GM12878 (cell line): ENCODE data around the gene NAV2. TPM values are rescaled to one million over a fixed set of nuclear protein-coding genes. Genes with fewer than 3 reads are reported as not detected.

Experiments
- ATAC-seq: fragments of 200-7000 bp; cut with Tn5 transposase; 3 replicates; pipeline ENCODE4 v1.9.1; 2020; ENCODE audit warnings: mild to moderate bottlenecking, moderate library complexity
- BruUV-seq: library from RNA; stranded (reverse); fragments of 400-500 nt; replicated peaks from 2 replicates; lab custom pipeline; 2021; lab: Mats Ljungman, UMichigan
- CTCF ChIA-PET: fragments of 300-600 bp; sonication (Branson Sonifier 250); formaldehyde crosslinking; extraction: SDS; loops from one replicate; lab custom pipeline; 2021; ENCODE audit warnings: inconsistent platforms; lab: Yijun Ruan, JAX
- POLR2A ChIA-PET: fragments of 350-600 bp; formaldehyde crosslinking; extraction: SDS; loops from one replicate; lab custom pipeline; 2021; ENCODE audit warnings: inconsistent platforms; lab: Charles Lee
- RAD21 ChIA-PET: fragments of 300-600 bp; sonication (Branson Sonifier 250); formaldehyde crosslinking; loops from one replicate; lab custom pipeline; 2023; ENCODE audit warnings: antibody characterized with exemption; ENCODE audit not compliant: unreplicated experiment; lab: Charles Lee
- SMC1A ChIA-PET: fragments of 300-600 bp; sonication (Branson Sonifier 250); formaldehyde crosslinking; loops from one replicate; lab custom pipeline; 2023; ENCODE audit not compliant: unreplicated experiment, uncharacterized antibody; lab: Charles Lee
- DNase-seq: peaks from one replicate; pipeline ENCODE4 v3.0.0-alpha.2; 2011; ENCODE audit warnings: low read depth, low spot score
- FAIRE-seq: peaks from 3 replicates; lab custom pipeline; 2011; peaks lifted over from hg19 to GRCh38; lab: Jason Lieb, UNC
- H2AFZ ChIP-seq: 2 replicates; pipeline ENCODE4 v1.6.0; 2011; ENCODE audit warnings: low read depth, low read length, control low read depth; ENCODE audit not compliant: control insufficient read depth
- H3K27ac ChIP-seq: 2 replicates; pipeline ENCODE4 v1.5.1; 2011; ENCODE audit warnings: control low read depth; ENCODE audit not compliant: control insufficient read depth, insufficient read depth
- H3K27me3 ChIP-seq, 2 experiments: replicated peaks in 1 of 2; 2 replicates each; pipeline versions ENCODE4 v1.6.0 to v1.6.1; 2011; ENCODE audit warnings: low read length in 1 of 2; ENCODE audit not compliant: control insufficient read depth in 2 of 2, insufficient read depth in 2 of 2
- H3K36me3 ChIP-seq, 2 experiments: 2 replicates each; pipeline ENCODE4 v1.5.1; 2011; ENCODE audit warnings: low read length in 1 of 2; ENCODE audit not compliant: control insufficient read depth in 2 of 2, insufficient read depth in 2 of 2
- H3K4me1 ChIP-seq: 2 replicates; pipeline ENCODE4 v1.6.1; 2011; ENCODE audit warnings: mild to moderate bottlenecking, low read length, moderate library complexity, mixed read lengths; ENCODE audit not compliant: control insufficient read depth, insufficient read depth
- H3K4me2 ChIP-seq: 2 replicates; pipeline ENCODE4 v1.6.0; 2011; ENCODE audit warnings: control low read depth; ENCODE audit not compliant: control insufficient read depth, insufficient read depth
- H3K4me3 ChIP-seq: fragments of 200-600 bp; sonication (generic); 2 replicates; pipeline ENCODE4 v1.5.1; 2016
- H3K79me2 ChIP-seq: 2 replicates; pipeline ENCODE4 v1.6.0; 2011; ENCODE audit warnings: low read length; ENCODE audit not compliant: control insufficient read depth, insufficient read depth
- H3K9ac ChIP-seq: 2 replicates; pipeline ENCODE4 v1.8.0; 2011; ENCODE audit warnings: low read length, control low read depth, mixed read lengths; ENCODE audit not compliant: control insufficient read depth, insufficient read depth
- H3K9me3 ChIP-seq: replicated peaks from 3 replicates; pipeline ENCODE4 v1.5.1; 2011; ENCODE audit warnings: mild to moderate bottlenecking, low read length; ENCODE audit not compliant: control insufficient read depth, insufficient read depth
- H4K20me1 ChIP-seq: 2 replicates; pipeline ENCODE4 v1.6.0; 2011; ENCODE audit not compliant: control insufficient read depth, insufficient read depth
- CHD2 ChIP-seq: IDR thresholded peaks from 2 replicates; pipeline ENCODE4 v1.6.1; 2011; ENCODE audit warnings: low read depth, low read length, improper control_type of control experiment, borderline replicate concordance
- WRNIP1 ChIP-seq: IDR thresholded peaks from 2 replicates; pipeline ENCODE4 v1.6.1; 2011; ENCODE audit warnings: low read depth, low read length, improper control_type of control experiment, borderline replicate concordance
- WGBS: methylation state at CpG from one replicate; pipeline ENCODE4 v1.1.6; 2016; ENCODE audit warnings: low lambda C conversion rate; ENCODE audit not compliant: insufficient replicate concordance, insufficient coverage; ENCODE audit errors: missing lambda C conversion rate; 5-methylcytosine and 5-hydroxymethylcytosine counted together
- in situ Hi-C: fragments of 300-500 bp; cut with MboI; formaldehyde crosslinking; loops from 9 replicates; pipeline ENCODE4 v1.14.3; 2018; ENCODE audit warnings: mixed read lengths
- intact Hi-C: fragments of 100-400 bp; cut with micrococcal nuclease; formaldehyde crosslinking; loops from one replicate; pipeline ENCODE4 v1.14.2; 2022; ENCODE audit not compliant: unreplicated experiment
- polyA plus RNA-seq, 11 experiments: library from polyadenylated mRNA; depleted of rRNA in 4 of 11; unstranded in 6 of 11; stranded (reverse) in 5 of 11; fragments of >200 nt; fragmentation: Nextera tagmentation in 4 of 11; fragmentation: Illumina TruSeq in 1 of 11; extraction: Ambion mirVana in 4 of 11; extraction: Trizol in 1 of 11; gene quantifications; 1 replicate in 1 of 11; 2 replicates in 10 of 11; pipeline versions ENCODE4 v1.2.1 to v1.2.3, GENCODE V29; 2011 to 2016; ENCODE audit warnings: inconsistent platforms in 2 of 11, missing spikeins in 2 of 11, low read depth in 1 of 11
- total RNA-seq, 4 experiments: library from RNA; depleted of rRNA in 3 of 4; stranded (reverse); fragments of >200 nt in 3 of 4; fragmentation: Illumina TruSeq in 1 of 4; extraction: Trizol in 1 of 4; gene quantifications; 2 replicates each; pipeline versions ENCODE4 v1.2.1 to v1.2.3, GENCODE V29; 2013 to 2021
- TF ChIP-seq, protein P1 (sequence below): IDR thresholded peaks from 2 replicates; pipeline ENCODE4 v1.6.1; 2011; ENCODE audit warnings: low read depth, mild to moderate bottlenecking, low read length, moderate library complexity, borderline replicate concordance; ENCODE audit errors: extremely low read depth
- TF ChIP-seq, protein P2 (sequence below): fragments of 450-650 bp; IDR thresholded peaks from 2 replicates; pipeline ENCODE4 v1.6.1; 2017; ENCODE audit warnings: antibody characterized with exemption, mild to moderate bottlenecking, moderate library complexity
- TF ChIP-seq, protein P3 (sequence below): fragments of 450-650 bp; IDR thresholded peaks from 2 replicates; pipeline ENCODE4 v1.6.1; 2016; ENCODE audit warnings: mild to moderate bottlenecking

NAV2 gene
- total and polyA plus RNA-seq, 10 of the 15 experiments (the other 5 are each of a cell fraction or from before 2014, with no cell fraction given), result 0.35 to 6.1 (median 1.1) TPM

DNA sequence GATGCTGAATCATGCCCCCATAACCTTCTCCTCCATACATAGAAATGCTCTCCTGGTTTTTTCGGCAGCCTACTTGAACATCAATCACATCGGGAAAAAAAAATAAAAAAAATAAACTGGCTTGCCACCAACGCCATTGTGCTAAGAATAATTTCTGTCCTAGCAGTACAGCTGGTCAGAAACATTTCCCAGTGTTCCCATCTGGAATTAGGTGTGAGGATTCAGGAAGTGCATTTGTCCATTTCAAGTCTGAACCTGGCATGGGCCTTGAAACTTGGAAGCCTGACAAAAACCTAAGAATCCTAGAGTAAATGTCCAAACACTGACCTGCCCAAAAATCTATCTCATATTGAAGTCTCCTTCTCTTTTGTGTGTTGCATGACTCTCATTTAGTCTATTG, 16.6 kb upstream of the NAV2 start:
- no peak for FAIRE-seq
- POLR2A ChIA-PET, result no interaction called here

More for the DNA sequence above, 16.6 kb upstream of the NAV2 start:
- intact Hi-C loops, result loop anchor here (5.0 kb wide), 1 partner anchor 49 kb away; no protein-coding TSS in a partner anchor
- H3K4me3 ChIP-seq, result no peak overlapping the region
- CTCF ChIA-PET, result interaction anchor here (0.7 kb wide), 1 partner anchor 192 kb away, joined by 4 read pairs; no protein-coding TSS in a partner anchor
- SMC1A ChIA-PET, result no interaction called here
- H2AFZ ChIP-seq, result no peak overlapping the region
- ATAC-seq, result no peak
- peaks cover 0 to 4% of the 10 kb centered on the region in 2 experiments; a peak in 2 of 4 replicates for H3K27me3 ChIP-seq
- H3K4me2 ChIP-seq, result no peak overlapping the region
- H3K4me1 ChIP-seq, result no peaks in the 10 kb centered on the region
- H3K9me3 ChIP-seq, result no peaks in the 10 kb centered on the region; the same call in 2 of the 3 replicates
- RAD21 ChIA-PET, result no interaction called here
- no TSS peak for BruUV-seq
- TF ChIP-seq, protein P1, sequence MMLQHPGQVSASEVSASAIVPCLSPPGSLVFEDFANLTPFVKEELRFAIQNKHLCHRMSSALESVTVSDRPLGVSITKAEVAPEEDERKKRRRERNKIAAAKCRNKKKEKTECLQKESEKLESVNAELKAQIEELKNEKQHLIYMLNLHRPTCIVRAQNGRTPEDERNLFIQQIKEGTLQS, result no peak
- TF ChIP-seq CHD2, result no peak
- TF ChIP-seq, protein P2, sequence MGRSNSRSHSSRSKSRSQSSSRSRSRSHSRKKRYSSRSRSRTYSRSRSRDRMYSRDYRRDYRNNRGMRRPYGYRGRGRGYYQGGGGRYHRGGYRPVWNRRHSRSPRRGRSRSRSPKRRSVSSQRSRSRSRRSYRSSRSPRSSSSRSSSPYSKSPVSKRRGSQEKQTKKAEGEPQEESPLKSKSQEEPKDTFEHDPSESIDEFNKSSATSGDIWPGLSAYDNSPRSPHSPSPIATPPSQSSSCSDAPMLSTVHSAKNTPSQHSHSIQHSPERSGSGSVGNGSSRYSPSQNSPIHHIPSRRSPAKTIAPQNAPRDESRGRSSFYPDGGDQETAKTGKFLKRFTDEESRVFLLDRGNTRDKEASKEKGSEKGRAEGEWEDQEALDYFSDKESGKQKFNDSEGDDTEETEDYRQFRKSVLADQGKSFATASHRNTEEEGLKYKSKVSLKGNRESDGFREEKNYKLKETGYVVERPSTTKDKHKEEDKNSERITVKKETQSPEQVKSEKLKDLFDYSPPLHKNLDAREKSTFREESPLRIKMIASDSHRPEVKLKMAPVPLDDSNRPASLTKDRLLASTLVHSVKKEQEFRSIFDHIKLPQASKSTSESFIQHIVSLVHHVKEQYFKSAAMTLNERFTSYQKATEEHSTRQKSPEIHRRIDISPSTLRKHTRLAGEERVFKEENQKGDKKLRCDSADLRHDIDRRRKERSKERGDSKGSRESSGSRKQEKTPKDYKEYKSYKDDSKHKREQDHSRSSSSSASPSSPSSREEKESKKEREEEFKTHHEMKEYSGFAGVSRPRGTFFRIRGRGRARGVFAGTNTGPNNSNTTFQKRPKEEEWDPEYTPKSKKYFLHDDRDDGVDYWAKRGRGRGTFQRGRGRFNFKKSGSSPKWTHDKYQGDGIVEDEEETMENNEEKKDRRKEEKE, result no peak
- TF ChIP-seq, protein P3, sequence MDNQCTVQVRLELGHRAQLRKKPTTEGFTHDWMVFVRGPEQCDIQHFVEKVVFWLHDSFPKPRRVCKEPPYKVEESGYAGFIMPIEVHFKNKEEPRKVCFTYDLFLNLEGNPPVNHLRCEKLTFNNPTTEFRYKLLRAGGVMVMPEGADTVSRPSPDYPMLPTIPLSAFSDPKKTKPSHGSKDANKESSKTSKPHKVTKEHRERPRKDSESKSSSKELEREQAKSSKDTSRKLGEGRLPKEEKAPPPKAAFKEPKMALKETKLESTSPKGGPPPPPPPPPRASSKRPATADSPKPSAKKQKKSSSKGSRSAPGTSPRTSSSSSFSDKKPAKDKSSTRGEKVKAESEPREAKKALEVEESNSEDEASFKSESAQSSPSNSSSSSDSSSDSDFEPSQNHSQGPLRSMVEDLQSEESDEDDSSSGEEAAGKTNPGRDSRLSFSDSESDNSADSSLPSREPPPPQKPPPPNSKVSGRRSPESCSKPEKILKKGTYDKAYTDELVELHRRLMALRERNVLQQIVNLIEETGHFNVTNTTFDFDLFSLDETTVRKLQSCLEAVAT, result no peak
- no peak for TF ChIP-seq WRNIP1
- 39% methylated on average over 3 of the region's 3 CpGs for WGBS
- H3K27ac ChIP-seq, result no peak overlapping the region
- no peaks in the 10 kb centered on the region for H3K36me3 ChIP-seq
- H4K20me1 ChIP-seq, result no peaks in the 10 kb centered on the region
- no peaks in the 10 kb centered on the region for H3K79me2 ChIP-seq
- no peak for DNase-seq
- H3K9ac ChIP-seq, result no peak overlapping the region
- in situ Hi-C loops, result no loop called here
